Thoracic aorta (tissue), 2 donors: ENCODE results near the gene APELA. TPM values are rescaled to one million over a fixed set of nuclear protein-coding genes. Genes with fewer than 3 reads are reported as not detected.
"Not testable (repeated sequence)": the region's sequence is repeated elsewhere in the genome, so short reads cannot be mapped to it uniquely, and the experiment has no call there.

Experiments
- ATAC-seq: fragments of 150-250 bp; one replicate; pipeline ENCODE4 v1.8.0; 2017; ENCODE audit warnings: low read depth; ENCODE audit not compliant: insufficient number of reproducible peaks, low FRiP score
- DNase-seq: peaks from one replicate; pipeline ENCODE4 v3.0.0-alpha.2; 2020; ENCODE audit warnings: low spot score
- H3K27ac ChIP-seq, 2 donors: fragments of 200-600 bp; sonication (generic); 1 replicate in 1 of 2; 2 replicates in 1 of 2; pipeline ENCODE4 v1.5.1; 2016; ENCODE audit warnings: mild to moderate bottlenecking in 2 of 2, moderate library complexity in 2 of 2
- H3K27me3 ChIP-seq: fragments of 200-600 bp; sonication (generic); replicated peaks from 2 replicates; pipeline ENCODE4 v1.6.0; 2016; ENCODE audit warnings: mild to moderate bottlenecking; ENCODE audit not compliant: insufficient read depth
- H3K36me3 ChIP-seq: fragments of 200-600 bp; sonication (generic); one replicate; pipeline ENCODE4 v1.5.1; 2016
- H3K4me1 ChIP-seq, 2 donors: fragments of 200-600 bp; sonication (generic); 1 replicate in 1 of 2; 2 replicates in 1 of 2; pipeline versions ENCODE4 v1.5.1 to v1.6.0; 2016; ENCODE audit warnings: low read depth in 2 of 2, mild to moderate bottlenecking in 1 of 2; ENCODE audit not compliant: control insufficient read depth in 1 of 2
- H3K4me3 ChIP-seq: fragments of 200-600 bp; sonication (generic); 2 replicates; pipeline ENCODE4 v1.5.1; 2016; ENCODE audit warnings: mild to moderate bottlenecking
- H3K9me3 ChIP-seq: fragments of 200-600 bp; sonication (generic); 2 replicates; pipeline ENCODE4 v1.5.1; 2016
- total RNA-seq, 2 donors: library from RNA; depleted of rRNA; stranded (reverse); fragments of >200 nt; gene quantifications; one replicate each; pipeline versions ENCODE4 v1.1.0 to v1.2.3, GENCODE V29; 2016
- TF ChIP-seq, protein P1 (sequence below): fragments of 200-600 bp; sonication (generic); IDR thresholded peaks from one replicate; pipeline ENCODE4 v1.5.1; 2019; ENCODE audit warnings: antibody characterized with exemption

The APELA gene
- total RNA-seq, 2 donors from 2014 or later = not detected

GRCh38 chr4:164933244-164933643 lies 56.3 kb downstream of the APELA start:
- no peak overlapping the region for H3K27ac ChIP-seq
- TF ChIP-seq, protein P1, sequence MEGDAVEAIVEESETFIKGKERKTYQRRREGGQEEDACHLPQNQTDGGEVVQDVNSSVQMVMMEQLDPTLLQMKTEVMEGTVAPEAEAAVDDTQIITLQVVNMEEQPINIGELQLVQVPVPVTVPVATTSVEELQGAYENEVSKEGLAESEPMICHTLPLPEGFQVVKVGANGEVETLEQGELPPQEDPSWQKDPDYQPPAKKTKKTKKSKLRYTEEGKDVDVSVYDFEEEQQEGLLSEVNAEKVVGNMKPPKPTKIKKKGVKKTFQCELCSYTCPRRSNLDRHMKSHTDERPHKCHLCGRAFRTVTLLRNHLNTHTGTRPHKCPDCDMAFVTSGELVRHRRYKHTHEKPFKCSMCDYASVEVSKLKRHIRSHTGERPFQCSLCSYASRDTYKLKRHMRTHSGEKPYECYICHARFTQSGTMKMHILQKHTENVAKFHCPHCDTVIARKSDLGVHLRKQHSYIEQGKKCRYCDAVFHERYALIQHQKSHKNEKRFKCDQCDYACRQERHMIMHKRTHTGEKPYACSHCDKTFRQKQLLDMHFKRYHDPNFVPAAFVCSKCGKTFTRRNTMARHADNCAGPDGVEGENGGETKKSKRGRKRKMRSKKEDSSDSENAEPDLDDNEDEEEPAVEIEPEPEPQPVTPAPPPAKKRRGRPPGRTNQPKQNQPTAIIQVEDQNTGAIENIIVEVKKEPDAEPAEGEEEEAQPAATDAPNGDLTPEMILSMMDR = no peak
- ATAC-seq (no peak), DNase-seq (no peak)
- no peaks in the 10 kb centered on the region for H3K9me3 ChIP-seq
- H3K27me3 ChIP-seq = no peaks in the 10 kb centered on the region
- H3K4me3 ChIP-seq = no peak overlapping the region
- H3K4me1 ChIP-seq = no peaks in the 10 kb centered on the region
- no peaks in the 10 kb centered on the region for H3K36me3 ChIP-seq

- H3K36me3 ChIP-seq = no peaks in the 10 kb centered on the region
- TF ChIP-seq, protein P1 = no peak
- ATAC-seq (no peak), DNase-seq (no peak)
- H3K4me3 ChIP-seq = no peak overlapping the region
- H3K9me3 ChIP-seq = no peaks in the 10 kb centered on the region
- no peak overlapping the region for H3K27ac ChIP-seq
- no peaks in the 10 kb centered on the region for H3K27me3 ChIP-seq
- no peaks in the 10 kb centered on the region for H3K4me1 ChIP-seq
These were observed 58.4 kb downstream of the APELA start for GRCh38 chr4:164935363-164935762.

GRCh38 chr4:164935865-164936606 lies 59.1 kb downstream of the APELA start:
- not testable (repeated sequence) for DNase-seq, H3K9me3 ChIP-seq, H3K27me3 ChIP-seq, H3K4me1 ChIP-seq, H3K36me3 ChIP-seq, ATAC-seq, H3K4me3 ChIP-seq, H3K27ac ChIP-seq

DNA sequence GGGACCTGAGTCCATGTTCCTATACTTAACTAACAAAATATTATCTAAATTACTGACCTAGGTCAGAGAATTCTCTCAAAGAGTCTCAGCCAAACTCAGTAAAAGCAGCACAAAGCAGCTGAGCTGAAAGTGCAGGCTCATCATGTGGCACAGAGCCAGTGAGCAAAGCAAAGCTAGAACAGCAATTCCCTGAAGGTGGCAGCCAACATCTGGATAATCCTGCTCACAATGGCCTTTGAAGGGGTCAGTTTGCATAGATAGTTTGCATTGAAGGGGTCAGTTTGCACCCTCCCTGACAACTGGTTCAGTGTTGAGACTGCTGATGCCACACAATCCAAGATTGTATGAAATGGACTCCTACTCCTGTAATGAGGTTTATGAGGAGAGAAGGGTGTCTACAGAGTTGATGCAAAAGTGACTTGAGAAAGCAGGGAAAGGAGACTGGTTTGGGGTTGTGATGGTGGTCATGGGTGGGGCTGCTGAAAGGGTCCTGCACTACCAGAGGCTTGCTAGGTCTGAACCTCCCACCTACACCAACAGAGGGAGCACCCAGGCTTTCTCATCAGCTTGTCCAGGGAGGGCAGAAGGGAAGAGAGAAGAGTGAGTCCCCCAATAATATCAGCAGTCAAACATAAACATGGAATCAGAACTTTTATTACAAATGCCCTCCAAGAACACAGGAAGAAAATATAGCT lies 60.7 kb downstream of the APELA start:
- Histone ChIP-seq H3K27me3 (no peaks in the 10 kb centered on the region), H3K9me3 (no peaks in the 10 kb centered on the region), H3K36me3 (no peaks in the 10 kb centered on the region), H3K4me3 (no peak overlapping the region), H3K27ac (no peak overlapping the region), H3K4me1 (no peaks in the 10 kb centered on the region)
- peak; percentile 12 for ATAC-seq
- DNase-seq = no peak
- TF ChIP-seq, protein P1 = no peak

DNA sequence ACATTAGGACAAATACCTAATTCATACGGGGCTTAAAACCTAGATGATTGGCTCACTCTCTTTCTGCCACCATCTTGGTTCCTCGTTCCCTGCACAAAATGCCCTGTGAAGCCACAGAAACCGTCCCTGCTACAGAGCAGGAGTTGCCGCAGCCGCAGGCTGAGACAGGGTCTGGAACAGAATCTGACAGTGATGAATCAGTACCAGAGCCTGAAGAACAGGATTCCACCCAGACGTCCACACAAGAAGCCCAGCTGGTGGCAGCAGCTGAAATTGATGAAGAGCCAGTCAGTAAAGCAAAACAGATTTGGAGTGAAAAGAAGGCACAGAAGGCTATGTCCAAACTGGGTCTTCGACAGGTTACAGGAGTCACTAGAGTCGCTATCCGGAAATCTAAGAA lies 66.2 kb downstream of the APELA start:
- no peaks in the 10 kb centered on the region for H3K4me1 ChIP-seq
- H3K36me3 ChIP-seq = no peaks in the 10 kb centered on the region
- TF ChIP-seq, protein P1 = no peak
- no peak overlapping the region for H3K4me3 ChIP-seq
- DNase-seq = no peak
- ATAC-seq = no peak
- no peak overlapping the region for H3K27ac ChIP-seq
- no peaks in the 10 kb centered on the region for H3K27me3 ChIP-seq
- H3K9me3 ChIP-seq = no peaks in the 10 kb centered on the region
